ENCODE measurements around the gene NUTM2F.
"Not testable (repeated sequence)": the region's sequence is repeated elsewhere in the genome, so short reads cannot be mapped to it uniquely, and the experiment has no call there.

NUTM2F gene

GRCh38 chr9:94315034-94315984, 13.1 kb downstream of the NUTM2F start:
- not testable (repeated sequence) for DNase-seq (ENCODE audit: low read depth, low spot score)

DNA sequence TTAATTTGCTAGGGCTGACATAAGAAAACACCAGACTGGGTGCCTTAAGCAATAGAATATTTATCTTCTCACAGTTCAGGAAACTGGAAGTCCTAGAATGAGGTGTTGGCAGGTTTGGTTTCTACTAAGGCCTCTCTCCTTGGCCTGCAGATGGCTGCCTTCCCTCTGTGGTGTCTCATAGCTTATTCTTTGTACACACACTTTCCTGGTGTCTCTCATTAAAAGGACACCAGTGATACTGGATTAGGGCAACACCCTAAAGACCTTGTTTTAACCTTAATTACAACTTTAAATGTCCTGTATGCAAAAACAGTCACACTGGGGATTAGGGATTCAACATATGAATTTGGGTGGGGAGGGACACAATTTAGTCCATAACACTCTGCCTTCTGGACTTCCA, 25.1 kb downstream of the NUTM2F start:
- no peak for DNase-seq (ENCODE audit: low read depth, low spot score)

GRCh38 chr9:94302426-94302825, 26.0 kb downstream of the NUTM2F start:
- no peak for DNase-seq (ENCODE audit: low read depth, low spot score)

DNA sequence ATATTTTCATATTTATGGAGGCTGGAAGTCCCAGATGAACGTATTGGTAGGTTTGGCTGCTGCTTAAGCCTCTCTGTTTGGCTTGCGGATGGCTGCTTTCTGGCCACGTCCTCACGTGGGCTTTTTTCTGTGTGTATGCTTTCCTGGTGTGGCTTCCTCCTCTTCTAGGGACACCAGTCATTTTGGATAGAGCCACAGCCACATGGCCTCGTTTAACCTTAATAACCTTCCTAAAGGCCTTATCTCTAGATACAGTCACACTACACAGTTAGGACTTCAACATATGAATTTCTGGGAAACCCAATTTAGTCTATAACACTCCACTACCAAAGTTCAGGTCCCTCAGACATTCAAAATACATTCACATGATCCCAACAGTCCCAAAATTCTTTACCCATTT, 26.9 kb downstream of the NUTM2F start:
- DNase-seq (ENCODE audit: low read depth, low spot score), result no peak

DNA sequence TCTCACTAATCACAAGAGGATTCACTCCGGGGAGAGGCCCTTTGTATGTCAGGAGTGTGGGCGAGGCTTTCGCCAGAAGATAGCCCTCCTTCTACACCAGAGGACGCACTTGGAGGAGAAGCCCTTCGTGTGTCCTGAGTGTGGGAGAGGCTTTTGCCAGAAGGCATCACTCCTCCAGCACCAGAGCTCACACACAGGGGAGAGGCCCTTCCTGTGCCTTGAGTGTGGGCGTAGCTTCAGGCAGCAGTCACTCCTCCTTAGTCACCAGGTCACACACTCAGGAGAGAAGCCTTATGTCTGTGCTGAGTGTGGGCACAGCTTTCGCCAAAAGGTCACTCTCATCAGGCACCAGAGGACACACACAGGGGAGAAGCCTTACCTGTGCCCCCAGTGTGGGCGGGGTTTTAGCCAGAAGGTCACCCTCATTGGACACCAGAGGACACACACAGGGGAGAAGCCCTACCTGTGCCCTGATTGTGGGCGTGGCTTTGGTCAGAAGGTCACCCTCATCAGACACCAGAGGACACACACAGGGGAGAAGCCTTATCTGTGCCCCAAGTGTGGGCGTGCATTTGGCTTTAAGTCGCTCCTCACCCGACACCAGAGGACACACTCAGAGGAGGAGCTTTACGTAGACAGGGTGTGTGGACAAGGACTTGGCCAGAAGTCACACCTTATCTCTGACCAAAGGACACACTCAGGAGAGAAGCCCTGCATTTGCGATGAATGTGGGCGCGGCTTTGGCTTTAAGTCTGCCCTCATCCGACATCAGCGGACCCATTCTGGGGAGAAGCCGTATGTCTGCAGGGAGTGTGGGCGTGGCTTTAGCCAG, 27.8 kb downstream of the NUTM2F start:
- DNase-seq (ENCODE audit: low read depth, low spot score), result no peak

DNA sequence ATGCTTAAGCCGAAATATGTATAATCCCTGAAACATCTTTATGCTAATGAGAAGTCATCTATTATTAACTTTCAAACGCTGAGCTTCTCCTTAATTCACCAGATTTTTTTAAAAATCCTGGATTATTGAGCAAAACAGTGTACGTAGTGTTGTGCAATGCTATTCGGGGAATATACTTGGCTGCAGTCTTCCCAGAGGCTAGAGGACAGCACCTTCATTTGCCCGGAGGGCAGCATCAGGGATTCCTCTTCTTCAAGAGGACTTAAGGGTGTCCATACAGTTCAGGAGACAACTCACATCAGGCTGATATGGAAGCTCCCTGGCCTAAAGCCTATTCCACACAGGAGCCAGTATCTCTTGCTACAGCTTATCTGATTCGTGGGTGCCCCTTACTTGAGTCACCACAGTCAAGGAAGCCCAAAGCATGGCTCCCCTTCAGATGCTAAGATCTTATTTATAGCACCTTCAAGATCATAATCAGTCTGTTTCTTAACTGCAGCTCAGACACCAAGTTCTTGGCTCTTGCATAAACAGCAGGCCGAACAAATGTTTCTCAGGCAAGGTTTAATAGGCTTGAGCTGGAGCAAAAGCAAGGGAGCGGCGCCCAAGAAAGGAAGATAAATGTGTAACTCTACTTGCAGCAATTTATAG, 29.4 kb downstream of the NUTM2F start:
- no peak for DNase-seq (ENCODE audit: low read depth, low spot score)

GRCh38 chr9:94289691-94290090, 38.8 kb downstream of the NUTM2F start:
- DNase-seq (ENCODE audit: low read depth, low spot score), result no peak

DNA sequence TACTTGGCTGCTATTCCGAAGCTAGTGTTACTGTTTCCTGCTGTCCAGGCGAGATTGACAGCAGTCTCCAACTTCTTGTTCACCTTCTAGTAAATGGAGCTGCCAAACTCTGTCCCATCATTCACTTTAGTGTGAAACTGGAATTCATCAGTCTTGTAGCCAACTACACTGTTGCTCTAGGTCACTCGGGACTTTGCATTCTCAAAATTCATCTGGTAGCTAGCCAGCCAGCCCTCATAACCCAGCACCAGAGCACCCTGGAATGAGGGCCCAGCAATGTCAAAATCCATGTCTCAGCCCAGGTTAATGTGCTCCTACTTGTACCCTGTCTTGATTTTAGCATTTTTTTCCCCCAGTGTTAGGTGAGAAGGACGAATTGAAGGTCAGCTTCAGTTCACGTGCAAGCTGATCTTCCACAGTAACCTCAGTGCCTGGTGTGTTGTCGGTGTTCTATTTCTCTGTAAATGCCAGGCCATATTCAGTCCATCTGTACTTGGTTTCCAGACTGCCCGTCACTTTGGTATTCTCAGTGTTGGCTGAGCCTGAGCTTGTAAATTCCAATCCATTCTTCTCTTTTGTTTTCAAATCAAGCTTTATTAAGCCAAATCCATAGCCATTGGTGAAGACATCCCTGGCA, 40.4 kb downstream of the NUTM2F start:
- DNase-seq (ENCODE audit: low read depth, low spot score), result no peak

GRCh38 chr9:94286116-94286515, 42.3 kb downstream of the NUTM2F start:
- no peak for DNase-seq (ENCODE audit: low read depth, low spot score)

- DNase-seq (ENCODE audit: low read depth, low spot score), result no peak
These were observed 47.3 kb downstream of the NUTM2F start for GRCh38 chr9:94281101-94281500.

- DNase-seq (ENCODE audit: low read depth, low spot score), result no peak
These were observed 47.9 kb downstream of the NUTM2F start for GRCh38 chr9:94280409-94280989.

DNA sequence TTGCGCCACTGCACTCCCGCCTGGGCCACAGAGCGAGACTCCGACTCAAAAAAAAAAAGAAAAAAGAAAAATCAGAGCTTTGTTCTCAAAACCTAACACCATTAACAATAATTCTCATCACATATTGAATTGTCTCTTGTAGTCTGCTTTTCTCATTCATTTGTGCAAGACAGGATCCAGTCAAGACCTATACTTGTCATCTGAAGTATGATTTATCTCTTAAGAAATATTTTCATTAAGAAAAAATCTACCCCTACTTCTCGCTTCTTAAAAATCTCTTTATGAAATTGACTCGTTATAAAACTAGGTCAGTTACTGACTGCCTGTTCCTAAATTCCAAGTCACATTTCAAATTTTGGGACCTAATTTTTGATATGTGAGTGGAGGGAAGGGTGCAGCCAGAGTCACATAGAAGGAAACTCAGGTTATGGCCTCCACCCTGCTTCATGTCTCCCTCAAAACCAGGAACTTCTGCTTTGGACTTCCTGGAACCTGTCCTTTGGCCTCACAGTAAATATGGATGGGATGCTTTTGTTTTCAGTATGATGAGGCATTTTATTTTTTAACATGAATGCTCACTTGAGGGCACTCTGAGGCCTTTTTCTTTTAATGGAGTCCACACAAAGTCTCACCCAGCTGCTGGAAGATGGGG, 50.4 kb downstream of the NUTM2F start:
- no peak for DNase-seq (ENCODE audit: low read depth, low spot score)

DNA sequence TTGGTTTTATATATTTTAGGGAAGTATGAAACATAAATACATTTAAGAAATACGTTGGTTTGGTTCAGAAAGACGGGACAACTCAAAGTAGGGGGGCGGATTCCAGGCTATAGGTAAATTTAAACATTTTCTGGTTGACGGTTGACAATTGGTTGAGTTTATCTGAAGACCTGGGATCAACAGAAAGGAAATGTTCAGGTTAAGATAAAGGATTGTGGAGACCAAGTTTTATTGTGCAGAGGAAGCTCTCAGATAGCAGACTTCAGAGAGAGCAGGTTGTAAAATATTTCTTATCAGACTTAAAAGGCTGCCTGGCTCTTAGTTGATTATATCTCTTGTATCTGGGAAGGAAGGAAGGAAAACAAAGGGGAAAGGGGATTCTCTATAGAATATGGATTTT, 51.4 kb downstream of the NUTM2F start:
- not testable (repeated sequence) for DNase-seq (ENCODE audit: low read depth, low spot score)

DNA sequence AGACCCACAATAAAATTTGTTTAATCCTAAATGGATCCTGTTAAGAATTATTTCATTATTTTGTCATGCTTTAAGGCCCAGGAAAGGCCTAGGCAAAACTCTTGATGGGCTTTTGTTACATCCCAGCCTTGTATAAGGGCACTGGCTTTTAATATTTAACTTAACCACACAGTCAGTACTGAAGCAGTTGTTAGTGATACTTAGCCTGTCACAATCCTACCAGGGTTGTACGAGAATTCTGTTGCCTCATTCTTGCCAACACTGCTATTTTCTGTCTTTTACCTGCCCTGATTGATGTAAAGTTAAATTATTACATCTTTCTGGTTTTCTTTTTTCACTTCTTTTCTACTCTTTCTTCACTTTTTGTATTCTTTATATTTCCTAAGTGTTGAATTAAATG, 58.4 kb downstream of the NUTM2F start:
- no peak for DNase-seq (ENCODE audit: low read depth, low spot score)

- no peak for DNase-seq (ENCODE audit: low read depth, low spot score)
These were observed 59.2 kb downstream of the NUTM2F start for GRCh38 chr9:94269264-94269663.
